ENCODE measurements around the gene U2AF1L4.

DNA sequence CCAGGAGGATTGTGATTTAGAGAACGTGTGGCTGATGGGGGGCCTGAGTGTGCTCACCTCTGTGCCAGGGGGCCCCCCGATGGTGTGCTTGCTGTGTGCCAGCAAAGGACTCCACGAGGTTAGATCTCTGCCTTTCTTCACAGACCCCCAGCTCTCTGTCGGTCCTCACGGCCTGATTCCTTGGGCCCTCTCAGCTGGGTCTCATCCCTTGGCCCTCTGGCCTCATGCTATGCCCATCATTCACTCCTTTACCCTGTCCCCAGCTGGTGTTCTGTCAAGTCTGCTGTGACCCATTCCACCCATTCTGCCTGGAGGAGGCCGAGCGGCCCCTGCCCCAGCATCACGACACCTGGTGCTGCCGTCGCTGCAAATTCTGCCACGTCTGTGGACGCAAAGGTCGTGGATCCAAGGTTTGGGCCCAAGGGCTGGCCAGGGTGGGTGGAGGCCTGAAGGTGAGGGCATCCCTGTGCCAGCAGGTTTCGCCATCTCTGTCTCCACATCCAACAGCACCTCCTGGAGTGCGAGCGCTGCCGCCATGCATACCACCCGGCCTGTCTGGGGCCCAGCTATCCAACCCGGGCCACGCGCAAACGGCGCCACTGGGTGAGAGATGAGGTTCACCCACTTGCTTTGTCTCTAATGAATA is 19.9 kb downstream of the U2AF1L4 start:
- TF ChIP-seq, protein P1, sequence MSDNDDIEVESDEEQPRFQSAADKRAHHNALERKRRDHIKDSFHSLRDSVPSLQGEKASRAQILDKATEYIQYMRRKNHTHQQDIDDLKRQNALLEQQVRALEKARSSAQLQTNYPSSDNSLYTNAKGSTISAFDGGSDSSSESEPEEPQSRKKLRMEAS (IDR thresholded peaks at IDR 0.05; ENCODE audit: low read depth, low read length) = no peak
- TF ChIP-seq, protein P2, sequence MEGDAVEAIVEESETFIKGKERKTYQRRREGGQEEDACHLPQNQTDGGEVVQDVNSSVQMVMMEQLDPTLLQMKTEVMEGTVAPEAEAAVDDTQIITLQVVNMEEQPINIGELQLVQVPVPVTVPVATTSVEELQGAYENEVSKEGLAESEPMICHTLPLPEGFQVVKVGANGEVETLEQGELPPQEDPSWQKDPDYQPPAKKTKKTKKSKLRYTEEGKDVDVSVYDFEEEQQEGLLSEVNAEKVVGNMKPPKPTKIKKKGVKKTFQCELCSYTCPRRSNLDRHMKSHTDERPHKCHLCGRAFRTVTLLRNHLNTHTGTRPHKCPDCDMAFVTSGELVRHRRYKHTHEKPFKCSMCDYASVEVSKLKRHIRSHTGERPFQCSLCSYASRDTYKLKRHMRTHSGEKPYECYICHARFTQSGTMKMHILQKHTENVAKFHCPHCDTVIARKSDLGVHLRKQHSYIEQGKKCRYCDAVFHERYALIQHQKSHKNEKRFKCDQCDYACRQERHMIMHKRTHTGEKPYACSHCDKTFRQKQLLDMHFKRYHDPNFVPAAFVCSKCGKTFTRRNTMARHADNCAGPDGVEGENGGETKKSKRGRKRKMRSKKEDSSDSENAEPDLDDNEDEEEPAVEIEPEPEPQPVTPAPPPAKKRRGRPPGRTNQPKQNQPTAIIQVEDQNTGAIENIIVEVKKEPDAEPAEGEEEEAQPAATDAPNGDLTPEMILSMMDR (IDR thresholded peaks at IDR 0.05; ENCODE audit: low read depth, low read length) = no peak

Data from NB4 (cell line).